ENCODE results near the gene PSD2. TPM values are rescaled to one million over a fixed set of nuclear protein-coding genes. Genes with fewer than 3 reads are reported as not detected.
A peak's percentile ranks its signal among the peaks of the same experiment; 100 is the strongest.

Gene PSD2
- total RNA-seq, 2 experiments from 2014 or later = not detected

- Mint-ChIP-seq H3K27me3 (no peaks in the 10 kb centered on the region), H3K9me3 (no peaks in the 10 kb centered on the region)
These were observed 60.4 kb downstream of the PSD2 start for GRCh38 chr5:139855946-139856540.

GRCh38 chr5:139856714-139857113 lies 61.1 kb downstream of the PSD2 start:
- CTCF ChIA-PET = interaction anchor here (3.1 kb wide), 1 partner anchor 69 kb away, joined by 16 read pairs; no protein-coding TSS in a partner anchor

More at GRCh38 chr5:139855946-139856540, 60.4 kb downstream of the PSD2 start:
- DNase-seq = no peak
- intact Hi-C loops (cut with micrococcal nuclease) = no loop called here
- Mint-ChIP-seq H3K27ac (no peak overlapping the region), H3K36me3 (no peaks in the 10 kb centered on the region), H3K4me3 (no peak overlapping the region), H3K4me1 (ENCODE audit: low read depth) (no peaks in the 10 kb centered on the region)
- POLR2A ChIA-PET = no interaction called here
- CTCF ChIA-PET = interaction anchor here (0.9 to 3.1 kb wide), 3 partner anchors 9 to 113 kb away, joined by 3 to 16 read pairs (median 7); no protein-coding TSS in a partner anchor

GRCh38 chr5:139859013-139859412 lies 63.4 kb downstream of the PSD2 start:
- Mint-ChIP-seq H3K4me1 (ENCODE audit: low read depth) (no peaks in the 10 kb centered on the region), H3K27me3 (no peaks in the 10 kb centered on the region), H3K9me3 (no peaks in the 10 kb centered on the region), H3K36me3 (no peaks in the 10 kb centered on the region), H3K4me3 (no peak overlapping the region), H3K27ac (no peak overlapping the region)
- ChIA-PET CTCF (interaction anchor here (10.1 kb wide), 1 partner anchor 70 kb away, joined by 137 read pairs; no protein-coding TSS in a partner anchor), POLR2A (no interaction called here)
- intact Hi-C loops (cut with micrococcal nuclease) = no loop called here
- no peak for DNase-seq

More at GRCh38 chr5:139856714-139857113, 61.1 kb downstream of the PSD2 start:
- POLR2A ChIA-PET = no interaction called here
- no peak overlapping the region for H3K27ac Mint-ChIP-seq
- H3K27me3 Mint-ChIP-seq = no peaks in the 10 kb centered on the region
- no peak for DNase-seq
- H3K4me3 Mint-ChIP-seq = no peak overlapping the region
- no peaks in the 10 kb centered on the region for H3K9me3 Mint-ChIP-seq
- no peaks in the 10 kb centered on the region for H3K36me3 Mint-ChIP-seq
- intact Hi-C loops (cut with micrococcal nuclease) = no loop called here
- no peaks in the 10 kb centered on the region for H3K4me1 Mint-ChIP-seq (ENCODE audit: low read depth)

- intact Hi-C loops (cut with micrococcal nuclease) = no loop called here
- H3K27ac Mint-ChIP-seq = no peak overlapping the region
- H3K36me3 Mint-ChIP-seq = no peaks in the 10 kb centered on the region
- H3K9me3 Mint-ChIP-seq = no peaks in the 10 kb centered on the region
- ChIA-PET CTCF (interaction anchor here (0.6 to 10.1 kb wide), 7 partner anchors 12 to 234 kb away, joined by 3 to 137 read pairs (median 13); no protein-coding TSS in a partner anchor), POLR2A (no interaction called here)
- H3K4me1 Mint-ChIP-seq (ENCODE audit: low read depth) = no peaks in the 10 kb centered on the region
- H3K4me3 Mint-ChIP-seq = no peak overlapping the region
- H3K27me3 Mint-ChIP-seq = no peaks in the 10 kb centered on the region
- no peak for DNase-seq
These were observed 65.6 kb downstream of the PSD2 start for GRCh38 chr5:139861021-139861888.

- H3K27me3 Mint-ChIP-seq = no peaks in the 10 kb centered on the region
- POLR2A ChIA-PET = no interaction called here
These were observed 66.2 kb downstream of the PSD2 start for GRCh38 chr5:139861889-139862207.

GRCh38 chr5:139862313-139862712 lies 66.7 kb downstream of the PSD2 start:
- Mint-ChIP-seq H3K36me3 (no peaks in the 10 kb centered on the region), H3K27ac (no peak overlapping the region), H3K4me3 (no peak overlapping the region), H3K27me3 (no peaks in the 10 kb centered on the region), H3K4me1 (ENCODE audit: low read depth) (no peaks in the 10 kb centered on the region), H3K9me3 (no peaks in the 10 kb centered on the region)
- POLR2A ChIA-PET = interaction anchor here (0.9 kb wide), 1 partner anchor 13 kb away, joined by 3 read pairs; no protein-coding TSS in a partner anchor
- intact Hi-C loops (cut with micrococcal nuclease) = no loop called here
- CTCF ChIA-PET = interaction anchor here (0.6 to 10.1 kb wide), 10 partner anchors 9 to 958 kb away, joined by 3 to 137 read pairs (median 4); no protein-coding TSS in a partner anchor
- no peak for DNase-seq

More at GRCh38 chr5:139861889-139862207, 66.2 kb downstream of the PSD2 start:
- intact Hi-C loops (cut with micrococcal nuclease) = no loop called here
- Mint-ChIP-seq H3K9me3 (no peaks in the 10 kb centered on the region), H3K4me3 (no peak overlapping the region), H3K27ac (no peak overlapping the region), H3K4me1 (ENCODE audit: low read depth) (no peaks in the 10 kb centered on the region), H3K36me3 (no peaks in the 10 kb centered on the region)
- DNase-seq = no peak
- CTCF ChIA-PET = interaction anchor here (0.8 to 10.1 kb wide), 6 partner anchors 12 to 109 kb away, joined by 3 to 137 read pairs (median 16); no protein-coding TSS in a partner anchor

GRCh38 chr5:139862803-139863202 lies 67.2 kb downstream of the PSD2 start:
- H3K4me3 Mint-ChIP-seq = no peak overlapping the region
- no peak for DNase-seq
- ChIA-PET CTCF (interaction anchor here (0.6 to 10.1 kb wide), 15 partner anchors 8 to 958 kb away, joined by 3 to 137 read pairs (median 4); no protein-coding TSS in a partner anchor), POLR2A (interaction anchor here (0.9 kb wide), 1 partner anchor 14 kb away, joined by 3 read pairs; no protein-coding TSS in a partner anchor)
- no peaks in the 10 kb centered on the region for H3K9me3 Mint-ChIP-seq
- H3K27me3 Mint-ChIP-seq = no peaks in the 10 kb centered on the region
- no peaks in the 10 kb centered on the region for H3K36me3 Mint-ChIP-seq
- intact Hi-C loops (cut with micrococcal nuclease) = no loop called here
- no peaks in the 10 kb centered on the region for H3K4me1 Mint-ChIP-seq (ENCODE audit: low read depth)
- no peak overlapping the region for H3K27ac Mint-ChIP-seq

GRCh38 chr5:139863361-139863760 lies 67.8 kb downstream of the PSD2 start:
- H3K27ac Mint-ChIP-seq = no peak overlapping the region
- POLR2A ChIA-PET = interaction anchor here (0.9 kb wide), 1 partner anchor 14 kb away, joined by 3 read pairs; no protein-coding TSS in a partner anchor
- H3K4me1 Mint-ChIP-seq (ENCODE audit: low read depth) = no peaks in the 10 kb centered on the region
- no peak for DNase-seq
- no peaks in the 10 kb centered on the region for H3K9me3 Mint-ChIP-seq
- no peak overlapping the region for H3K4me3 Mint-ChIP-seq
- CTCF ChIA-PET = interaction anchor here (0.9 to 10.1 kb wide), 14 partner anchors 8 to 108 kb away, joined by 3 to 137 read pairs (median 4); no protein-coding TSS in a partner anchor
- intact Hi-C loops (cut with micrococcal nuclease) = no loop called here
- H3K27me3 Mint-ChIP-seq = no peaks in the 10 kb centered on the region
- H3K36me3 Mint-ChIP-seq = no peaks in the 10 kb centered on the region

- ChIA-PET CTCF (interaction anchor here (0.8 to 10.1 kb wide), 12 partner anchors 9 to 105 kb away, joined by 3 to 137 read pairs (median 4); no protein-coding TSS in a partner anchor), POLR2A (no interaction called here)
- peak; percentile 66 for DNase-seq
- Mint-ChIP-seq H3K36me3 (no peaks in the 10 kb centered on the region), H3K9me3 (no peaks in the 10 kb centered on the region), H3K27ac (no peak overlapping the region), H3K4me3 (no peak overlapping the region), H3K27me3 (no peaks in the 10 kb centered on the region), H3K4me1 (ENCODE audit: low read depth) (no peaks in the 10 kb centered on the region)
- intact Hi-C loops (cut with micrococcal nuclease) = loop anchor here (1.0 kb wide), 1 partner anchor 77 kb away; no protein-coding TSS in a partner anchor
These were observed 68.4 kb downstream of the PSD2 start for GRCh38 chr5:139863855-139864558.

- no peaks in the 10 kb centered on the region for H3K4me1 Mint-ChIP-seq (ENCODE audit: low read depth)
- intact Hi-C loops (cut with micrococcal nuclease) = loop anchor here (1.0 kb wide), 1 partner anchor 78 kb away; no protein-coding TSS in a partner anchor
- CTCF ChIA-PET = interaction anchor here (0.6 to 10.1 kb wide), 7 partner anchors 8 to 124 kb away, joined by 3 to 137 read pairs (median 13); no protein-coding TSS in a partner anchor
- no peak overlapping the region for H3K4me3 Mint-ChIP-seq
- no peaks in the 10 kb centered on the region for H3K9me3 Mint-ChIP-seq
- no peak for DNase-seq
- H3K27ac Mint-ChIP-seq = no peak overlapping the region
- POLR2A ChIA-PET = no interaction called here
- H3K27me3 Mint-ChIP-seq = no peaks in the 10 kb centered on the region
- no peaks in the 10 kb centered on the region for H3K36me3 Mint-ChIP-seq
These were observed 69.3 kb downstream of the PSD2 start for GRCh38 chr5:139864716-139865483.

GRCh38 chr5:139867109-139867508 lies 71.5 kb downstream of the PSD2 start:
- intact Hi-C loops (cut with micrococcal nuclease) = no loop called here
- ChIA-PET CTCF (interaction anchor here (0.7 to 10.1 kb wide), 4 partner anchors 20 to 102 kb away, joined by 3 to 137 read pairs (median 8); no protein-coding TSS in a partner anchor), POLR2A (no interaction called here)
- no peaks in the 10 kb centered on the region for H3K36me3 Mint-ChIP-seq
- no peaks in the 10 kb centered on the region for H3K9me3 Mint-ChIP-seq
- no peaks in the 10 kb centered on the region for H3K4me1 Mint-ChIP-seq (ENCODE audit: low read depth)
- no peak for DNase-seq
- no peak overlapping the region for H3K27ac Mint-ChIP-seq
- no peak overlapping the region for H3K4me3 Mint-ChIP-seq
- H3K27me3 Mint-ChIP-seq = no peaks in the 10 kb centered on the region
